Astrocyte (in vitro differentiated cells and primary cell): ENCODE measurements around the gene CSK.

Experiments used
- CTCF ChIP-seq: IDR thresholded peaks from 2 replicates; pipeline ENCODE4 v1.5.1; 2011; ENCODE audit warnings: low read depth, mild to moderate bottlenecking, inconsistent platforms, low read length, moderate library complexity; ENCODE audit not compliant: insufficient read depth
- EZH2 ChIP-seq: IDR thresholded peaks from 2 replicates; pipeline ENCODE4 v1.6.1; 2012; ENCODE audit warnings: mild to moderate bottlenecking, low read length, inconsistent platforms; ENCODE audit not compliant: insufficient read depth

- TF ChIP-seq CTCF: no peak
- no peak for TF ChIP-seq EZH2
Observed at GRCh38 chr15:74820056-74820455, 38.2 kb downstream of the CSK start.
